Measurements from ENCODE around the gene CEMIP. TPM values are rescaled to one million over a fixed set of nuclear protein-coding genes. Genes with fewer than 3 reads are reported as not detected.

Gene CEMIP
- total RNA-seq, 3 donors from 2014 or later: under 0.01 to 0.66 (median 0.59) TPM

- no peaks in the 10 kb centered on the region for H3K36me3 ChIP-seq
- H3K4me1 ChIP-seq: no peaks in the 10 kb centered on the region
- no peak overlapping the region for H3K27ac ChIP-seq
- intact Hi-C loops (cut with DNase I; ENCODE audit: low total_unique reads): no loop called here
- H3K27me3 ChIP-seq: no peaks in the 10 kb centered on the region
- no peaks in the 10 kb centered on the region for H3K9me3 ChIP-seq
- TF ChIP-seq POLR2A (IDR thresholded peaks at IDR 0.05) (no peak), POLR2AphosphoS5 (IDR thresholded peaks at IDR 0.05) (no peak), CTCF (IDR thresholded peaks at IDR 0.05) (no peak)
- H3K4me3 ChIP-seq: no peak overlapping the region
- DNase-seq (ENCODE audit: low spot score in 2 of 2): no peak
Measured at GRCh38 chr15:80750575-80750974, 28.6 kb upstream of the CEMIP start.

GRCh38 chr15:80752204-80752603, 27.0 kb upstream of the CEMIP start:
- Histone ChIP-seq H3K9me3 (no peaks in the 10 kb centered on the region), H3K27me3 (no peaks in the 10 kb centered on the region), H3K36me3 (no peaks in the 10 kb centered on the region), H3K4me1 (no peaks in the 10 kb centered on the region), H3K4me3 (no peak overlapping the region), H3K27ac (no peak overlapping the region)
- TF ChIP-seq CTCF (IDR thresholded peaks at IDR 0.05) (no peak), POLR2A (IDR thresholded peaks at IDR 0.05) (no peak), POLR2AphosphoS5 (IDR thresholded peaks at IDR 0.05) (no peak)
- DNase-seq (ENCODE audit: low spot score in 2 of 2): no peak
- intact Hi-C loops (cut with DNase I; ENCODE audit: low total_unique reads): no loop called here

GRCh38 chr15:80753161-80753560, 26.0 kb upstream of the CEMIP start:
- Histone ChIP-seq H3K27ac (no peak overlapping the region), H3K9me3 (no peaks in the 10 kb centered on the region), H3K27me3 (no peaks in the 10 kb centered on the region), H3K36me3 (no peaks in the 10 kb centered on the region), H3K4me3 (no peak overlapping the region), H3K4me1 (no peaks in the 10 kb centered on the region)
- no peak for TF ChIP-seq POLR2A (IDR thresholded peaks at IDR 0.05)
- TF ChIP-seq POLR2AphosphoS5 (IDR thresholded peaks at IDR 0.05): no peak
- TF ChIP-seq CTCF (IDR thresholded peaks at IDR 0.05): no peak
- intact Hi-C loops (cut with DNase I; ENCODE audit: low total_unique reads): no loop called here
- DNase-seq (ENCODE audit: low spot score in 2 of 2): no peak

GRCh38 chr15:80754014-80754413, 25.2 kb upstream of the CEMIP start:
- DNase-seq (ENCODE audit: low spot score in 2 of 2): no peak
- H3K27ac ChIP-seq: no peak overlapping the region
- intact Hi-C loops (cut with DNase I; ENCODE audit: low total_unique reads): no loop called here
- H3K4me3 ChIP-seq: no peak overlapping the region
- H3K27me3 ChIP-seq: no peaks in the 10 kb centered on the region
- TF ChIP-seq POLR2A (IDR thresholded peaks at IDR 0.05) (no peak), POLR2AphosphoS5 (IDR thresholded peaks at IDR 0.05) (no peak), CTCF (IDR thresholded peaks at IDR 0.05) (no peak)
- H3K9me3 ChIP-seq: no peaks in the 10 kb centered on the region
- no peaks in the 10 kb centered on the region for H3K36me3 ChIP-seq
- no peaks in the 10 kb centered on the region for H3K4me1 ChIP-seq

- Histone ChIP-seq H3K27ac (no peak overlapping the region), H3K9me3 (no peaks in the 10 kb centered on the region), H3K27me3 (no peaks in the 10 kb centered on the region), H3K36me3 (no peaks in the 10 kb centered on the region), H3K4me1 (no peaks in the 10 kb centered on the region), H3K4me3 (no peak overlapping the region)
- intact Hi-C loops (cut with DNase I; ENCODE audit: low total_unique reads): no loop called here
- TF ChIP-seq CTCF (IDR thresholded peaks at IDR 0.05): no peak
- TF ChIP-seq POLR2AphosphoS5 (IDR thresholded peaks at IDR 0.05): no peak
- no peak for TF ChIP-seq POLR2A (IDR thresholded peaks at IDR 0.05)
- DNase-seq (ENCODE audit: low spot score in 2 of 2): no peak
Measured at GRCh38 chr15:80755885-80756284, 23.3 kb upstream of the CEMIP start.

All from breast epithelium (tissue), 4 donors.